NB4 (cell line): ENCODE measurements around the gene AFF3.

Experiments
- POLR2A ChIP-seq: IDR thresholded peaks from 2 replicates; pipeline ENCODE4 v1.6.1; 2011; ENCODE audit warnings: mild to moderate bottlenecking; ENCODE audit not compliant: insufficient read length; ENCODE audit errors: extremely low read depth
- TF ChIP-seq, protein P1 (sequence below): IDR thresholded peaks from one replicate; pipeline ENCODE4 v1.5.1; 2012; ENCODE audit warnings: low read depth, low read length

DNA sequence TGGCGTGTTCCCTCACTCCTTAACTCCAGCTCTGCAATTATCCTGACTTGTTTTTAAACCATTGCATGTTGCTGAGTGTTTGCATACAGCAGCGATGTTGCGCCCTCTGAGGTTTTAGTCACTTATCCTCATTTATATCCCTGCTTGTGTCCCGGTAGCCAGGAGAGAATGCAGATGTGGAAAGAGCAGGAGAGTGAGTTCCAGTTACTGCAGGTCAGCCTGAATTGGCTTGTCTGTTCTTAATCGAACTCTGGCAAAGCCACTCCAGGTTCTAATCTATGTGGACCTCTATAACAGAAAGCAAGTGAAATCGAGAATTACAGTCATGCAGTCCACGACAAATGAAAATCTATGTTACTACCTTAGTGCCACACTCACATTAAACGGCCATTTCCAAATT, 357.4 kb downstream of the AFF3 start:
- no peak for TF ChIP-seq POLR2A
- TF ChIP-seq, protein P1, sequence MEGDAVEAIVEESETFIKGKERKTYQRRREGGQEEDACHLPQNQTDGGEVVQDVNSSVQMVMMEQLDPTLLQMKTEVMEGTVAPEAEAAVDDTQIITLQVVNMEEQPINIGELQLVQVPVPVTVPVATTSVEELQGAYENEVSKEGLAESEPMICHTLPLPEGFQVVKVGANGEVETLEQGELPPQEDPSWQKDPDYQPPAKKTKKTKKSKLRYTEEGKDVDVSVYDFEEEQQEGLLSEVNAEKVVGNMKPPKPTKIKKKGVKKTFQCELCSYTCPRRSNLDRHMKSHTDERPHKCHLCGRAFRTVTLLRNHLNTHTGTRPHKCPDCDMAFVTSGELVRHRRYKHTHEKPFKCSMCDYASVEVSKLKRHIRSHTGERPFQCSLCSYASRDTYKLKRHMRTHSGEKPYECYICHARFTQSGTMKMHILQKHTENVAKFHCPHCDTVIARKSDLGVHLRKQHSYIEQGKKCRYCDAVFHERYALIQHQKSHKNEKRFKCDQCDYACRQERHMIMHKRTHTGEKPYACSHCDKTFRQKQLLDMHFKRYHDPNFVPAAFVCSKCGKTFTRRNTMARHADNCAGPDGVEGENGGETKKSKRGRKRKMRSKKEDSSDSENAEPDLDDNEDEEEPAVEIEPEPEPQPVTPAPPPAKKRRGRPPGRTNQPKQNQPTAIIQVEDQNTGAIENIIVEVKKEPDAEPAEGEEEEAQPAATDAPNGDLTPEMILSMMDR, result no peak
